Mucosa of stomach (tissue), 1 donor: ENCODE measurements around the gene WDFY4.

Source experiments
- H3K27me3 ChIP-seq: one replicate; pipeline ENCODE4 v1.7.0; 2013; ENCODE audit warnings: mild to moderate bottlenecking, low read length; ENCODE audit not compliant: control insufficient read depth, insufficient read depth
- H3K36me3 ChIP-seq: one replicate; pipeline ENCODE4 v1.7.0; 2013; ENCODE audit warnings: low read length; ENCODE audit not compliant: control insufficient read depth, insufficient read depth
- H3K4me1 ChIP-seq: one replicate; pipeline ENCODE4 v1.7.0; 2013; ENCODE audit warnings: mild to moderate bottlenecking, low read length; ENCODE audit not compliant: control insufficient read depth, insufficient read depth
- H3K4me3 ChIP-seq: one replicate; pipeline ENCODE4 v1.7.0; 2013; ENCODE audit warnings: low read length
- H3K9ac ChIP-seq: one replicate; pipeline ENCODE4 v1.7.0; 2013; ENCODE audit warnings: mild to moderate bottlenecking, low read length, moderate library complexity
- H3K9me3 ChIP-seq: one replicate; pipeline ENCODE4 v1.7.0; 2013; ENCODE audit warnings: mild to moderate bottlenecking, low read length, moderate library complexity; ENCODE audit not compliant: control insufficient read depth
- donor health status: Pancreatic carcinoma.

WDFY4 gene

DNA sequence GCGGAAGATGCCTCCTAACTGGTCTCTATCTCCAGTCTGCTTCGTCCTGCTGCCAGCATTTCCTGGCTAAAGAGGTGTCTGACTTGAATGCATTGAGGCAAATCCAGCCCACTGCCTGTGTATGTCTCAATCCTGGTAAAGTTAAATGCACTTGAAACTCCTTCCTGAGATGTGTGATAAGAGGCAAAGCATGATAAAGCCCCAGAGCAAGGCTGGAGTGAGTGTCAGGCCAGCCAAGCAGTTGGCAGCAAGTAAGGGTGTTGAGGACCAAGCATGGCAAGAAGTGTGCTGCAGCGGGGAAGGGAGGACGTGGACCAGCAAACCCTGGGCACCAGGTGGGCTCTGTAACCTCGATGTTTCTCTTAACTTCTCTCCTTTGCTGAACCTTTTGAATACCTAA, 225.9 kb downstream of the WDFY4 start:
- no peaks in the 10 kb centered on the region for H3K4me1 ChIP-seq
- no peaks in the 10 kb centered on the region for H3K9me3 ChIP-seq
- no peaks in the 10 kb centered on the region for H3K27me3 ChIP-seq
- no peak overlapping the region for H3K4me3 ChIP-seq
- H3K36me3 ChIP-seq, result no peaks in the 10 kb centered on the region
- no peak overlapping the region for H3K9ac ChIP-seq

DNA sequence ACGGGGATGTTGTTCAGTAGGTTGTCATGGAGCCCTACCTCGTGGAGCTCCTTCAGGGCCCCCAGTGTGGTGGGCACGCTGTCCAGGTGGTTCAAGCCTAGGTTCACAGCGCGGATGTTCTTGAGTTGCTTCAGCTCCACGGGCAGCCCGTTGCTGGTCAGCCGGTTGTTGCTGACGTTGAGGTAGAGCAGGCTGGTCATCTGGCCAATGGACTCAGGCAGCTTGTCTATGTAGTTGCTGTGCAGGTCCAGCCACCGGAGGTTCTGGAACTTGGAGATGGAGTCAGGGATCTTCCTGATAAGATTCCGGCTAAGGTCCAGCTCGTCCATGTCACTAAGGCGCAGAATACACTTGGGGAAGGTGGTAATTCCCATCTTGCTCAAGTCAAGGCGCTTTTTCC, 229.0 kb downstream of the WDFY4 start:
- H3K4me1 ChIP-seq, result no peaks in the 10 kb centered on the region
- peaks cover 3% of the 10 kb centered on the region for H3K27me3 ChIP-seq
- H3K36me3 ChIP-seq, result no peaks in the 10 kb centered on the region
- H3K4me3 ChIP-seq, result no peak overlapping the region
- no peak overlapping the region for H3K9ac ChIP-seq
- no peaks in the 10 kb centered on the region for H3K9me3 ChIP-seq

DNA sequence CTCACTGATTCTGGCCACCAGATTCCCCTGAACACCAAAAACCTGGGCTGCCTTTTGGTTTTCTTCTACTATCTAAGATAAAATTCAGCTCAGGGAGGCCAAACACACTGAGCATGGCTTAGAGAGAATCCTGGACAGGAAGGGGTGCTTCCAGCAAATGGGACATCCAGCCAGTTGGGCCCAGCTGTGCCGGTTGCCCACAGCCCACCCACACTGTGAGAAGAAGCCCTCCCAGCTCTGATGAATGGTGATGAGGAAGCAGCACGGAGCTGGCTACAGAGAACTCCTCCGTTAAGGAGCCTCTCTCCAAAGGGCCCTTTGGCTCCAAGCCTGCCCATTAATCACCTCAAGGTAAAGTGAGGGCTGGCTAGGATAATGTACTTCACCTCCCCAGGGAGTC, 239.1 kb downstream of the WDFY4 start:
- Histone ChIP-seq H3K4me3 (no peak overlapping the region), H3K9me3 (no peaks in the 10 kb centered on the region), H3K36me3 (no peaks in the 10 kb centered on the region), H3K9ac (no peak overlapping the region), H3K27me3 (no peaks in the 10 kb centered on the region), H3K4me1 (no peaks in the 10 kb centered on the region)

DNA sequence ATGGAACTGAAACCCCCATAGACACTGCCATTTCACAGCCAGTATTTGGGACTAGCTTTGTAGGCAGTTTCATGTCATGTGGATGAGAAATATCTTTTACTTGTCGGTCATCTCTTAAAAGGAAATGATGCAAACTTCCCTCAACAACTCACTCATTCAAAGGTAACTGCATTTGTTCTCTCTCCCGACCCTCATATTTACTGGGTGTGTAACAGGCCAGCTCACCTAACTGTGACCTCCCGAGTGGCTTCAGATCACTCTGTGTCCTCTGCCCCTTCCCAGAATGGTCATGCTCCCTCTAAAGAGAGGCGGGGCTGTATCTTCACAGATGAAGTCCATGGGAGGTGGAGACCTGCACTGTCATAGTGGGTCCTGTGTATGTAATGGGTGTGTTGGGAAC, 240.3 kb downstream of the WDFY4 start:
- H3K4me1 ChIP-seq, result no peaks in the 10 kb centered on the region
- H3K4me3 ChIP-seq, result no peak overlapping the region
- no peaks in the 10 kb centered on the region for H3K9me3 ChIP-seq
- H3K36me3 ChIP-seq, result no peaks in the 10 kb centered on the region
- no peak overlapping the region for H3K9ac ChIP-seq
- no peaks in the 10 kb centered on the region for H3K27me3 ChIP-seq

- Histone ChIP-seq H3K9me3 (no peaks in the 10 kb centered on the region), H3K27me3 (no peaks in the 10 kb centered on the region), H3K4me3 (no peak overlapping the region), H3K36me3 (no peaks in the 10 kb centered on the region), H3K4me1 (no peaks in the 10 kb centered on the region), H3K9ac (no peak overlapping the region)
Observed at GRCh38 chr10:48926255-48926654, 241.6 kb downstream of the WDFY4 start.

- Histone ChIP-seq H3K9ac (no peak overlapping the region), H3K36me3 (no peaks in the 10 kb centered on the region), H3K4me3 (no peak overlapping the region), H3K27me3 (no peaks in the 10 kb centered on the region), H3K4me1 (no peaks in the 10 kb centered on the region), H3K9me3 (no peaks in the 10 kb centered on the region)
Observed at GRCh38 chr10:48926764-48927540, 242.3 kb downstream of the WDFY4 start.

DNA sequence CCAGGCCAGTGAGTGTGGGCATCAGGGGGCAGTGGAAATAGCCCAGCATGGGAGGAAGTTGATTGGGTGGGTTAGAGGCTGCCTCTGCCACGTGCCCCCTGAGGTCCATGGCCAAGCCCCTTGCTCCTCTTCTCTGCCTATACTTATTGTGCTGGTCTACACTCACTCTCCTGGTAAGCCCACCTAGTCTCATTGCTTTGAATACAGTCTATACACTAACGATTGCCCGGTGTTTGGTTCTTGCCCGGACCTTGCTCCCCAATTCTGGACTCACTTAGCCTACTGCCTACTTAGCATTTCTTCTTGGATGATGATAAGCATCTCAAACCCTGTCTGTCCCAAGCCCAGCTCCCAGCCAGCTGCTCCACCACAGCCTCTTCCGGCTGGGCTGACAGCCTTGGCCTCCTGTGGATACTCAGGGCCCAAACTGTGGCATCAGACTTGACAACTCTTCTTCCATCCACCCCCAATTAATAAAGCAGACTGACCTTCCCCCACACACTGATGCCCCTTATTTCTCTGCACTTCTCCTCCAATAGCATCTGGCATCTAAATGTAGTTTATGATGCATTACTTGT, 244.8 kb downstream of the WDFY4 start:
- H3K36me3 ChIP-seq, result no peaks in the 10 kb centered on the region
- no peak overlapping the region for H3K9ac ChIP-seq
- no peak overlapping the region for H3K4me3 ChIP-seq
- no peaks in the 10 kb centered on the region for H3K27me3 ChIP-seq
- H3K4me1 ChIP-seq, result no peaks in the 10 kb centered on the region
- no peaks in the 10 kb centered on the region for H3K9me3 ChIP-seq

GRCh38 chr10:48931188-48931587, 246.5 kb downstream of the WDFY4 start:
- Histone ChIP-seq H3K9me3 (no peaks in the 10 kb centered on the region), H3K36me3 (no peaks in the 10 kb centered on the region), H3K9ac (no peak overlapping the region), H3K4me1 (peaks cover 3% of the 10 kb centered on the region), H3K4me3 (no peak overlapping the region), H3K27me3 (no peaks in the 10 kb centered on the region)

DNA sequence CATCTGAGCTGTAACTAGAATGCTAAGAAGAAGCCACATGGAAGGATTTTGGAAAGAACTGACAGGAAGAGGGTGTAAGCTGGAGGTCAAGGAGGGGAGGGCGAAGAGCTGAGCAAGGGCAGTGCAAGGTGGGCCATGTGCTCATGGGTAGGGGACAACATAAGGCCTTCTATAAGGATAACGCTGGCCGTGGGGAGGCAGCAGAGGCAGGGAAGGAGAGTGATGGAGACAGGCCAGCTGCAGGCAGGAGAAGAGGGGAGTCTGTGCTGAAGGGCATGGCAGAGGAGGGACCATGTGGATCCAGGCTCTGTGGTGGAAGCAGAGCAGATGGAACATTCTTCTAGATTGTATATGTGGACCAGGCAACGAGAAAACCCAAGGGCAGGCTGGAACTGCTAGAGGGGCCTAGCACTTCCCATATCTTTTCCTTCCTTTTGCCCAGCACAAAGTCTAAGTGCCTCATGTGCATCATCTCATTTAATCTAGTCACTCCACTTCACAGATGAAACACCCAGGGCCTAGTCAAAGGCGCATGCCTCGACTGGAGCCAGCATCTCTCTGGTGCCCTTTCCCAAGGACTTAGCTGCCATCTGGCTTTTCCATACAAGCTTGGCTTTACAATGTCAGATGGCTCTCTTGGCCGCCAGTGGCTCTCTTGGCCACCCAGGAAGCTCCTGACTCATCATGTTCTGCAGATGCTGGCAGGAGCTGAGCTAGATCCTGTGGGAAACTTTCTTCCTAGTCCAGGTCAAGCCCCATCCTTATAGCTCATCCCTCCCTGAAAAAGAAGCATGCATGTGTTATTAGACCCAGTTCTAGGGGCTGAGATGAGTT, 248.4 kb downstream of the WDFY4 start:
- H3K27me3 ChIP-seq, result no peaks in the 10 kb centered on the region
- H3K4me3 ChIP-seq, result no peak overlapping the region
- H3K9me3 ChIP-seq, result no peaks in the 10 kb centered on the region
- no peaks in the 10 kb centered on the region for H3K36me3 ChIP-seq
- H3K4me1 ChIP-seq, result peaks cover 3% of the 10 kb centered on the region
- no peak overlapping the region for H3K9ac ChIP-seq

GRCh38 chr10:48934672-48935501, 250.2 kb downstream of the WDFY4 start:
- no peak overlapping the region for H3K9ac ChIP-seq
- H3K4me1 ChIP-seq, result peaks cover 3% of the 10 kb centered on the region
- H3K4me3 ChIP-seq, result no peak overlapping the region
- no peaks in the 10 kb centered on the region for H3K36me3 ChIP-seq
- no peaks in the 10 kb centered on the region for H3K9me3 ChIP-seq
- no peaks in the 10 kb centered on the region for H3K27me3 ChIP-seq

GRCh38 chr10:48935577-48935976, 250.9 kb downstream of the WDFY4 start:
- Histone ChIP-seq H3K9me3 (no peaks in the 10 kb centered on the region), H3K27me3 (no peaks in the 10 kb centered on the region), H3K9ac (no peak overlapping the region), H3K4me1 (peaks cover 3% of the 10 kb centered on the region), H3K4me3 (no peak overlapping the region), H3K36me3 (no peaks in the 10 kb centered on the region)
